Heart left ventricle (tissue), 16 donors: ENCODE measurements around the gene AJUBA. TPM values are rescaled to one million over a fixed set of nuclear protein-coding genes. Genes with fewer than 3 reads are reported as not detected.
"Not testable (repeated sequence)": the region's sequence is repeated elsewhere in the genome, so short reads cannot be mapped to it uniquely, and the experiment has no call there.

ENCODE experiments used
- ATAC-seq, 4 donors: fragments of 200-7000 bp; cut with Tn5 transposase; one replicate each; pipeline ENCODE4 v1.9.1; 2020 to 2022; ENCODE audit warnings: moderate library complexity in 4 of 4, mild to moderate bottlenecking in 3 of 4, moderate number of reproducible peaks in 1 of 4
- DNase-seq, 5 donors: peaks; one replicate each; pipeline ENCODE4 v3.0.0-alpha.2; 2020
- H3K27ac ChIP-seq, 12 donors: fragments of 200-600 bp; sonication (generic) in 4 of 12; one replicate each; pipeline versions ENCODE4 v1.5.0 to v1.8.0; 2016 to 2022; ENCODE audit warnings: mild to moderate bottlenecking in 2 of 12
- H3K27me3 ChIP-seq, 9 donors: fragments of 200-600 bp; sonication (generic) in 2 of 9; one replicate each; pipeline versions ENCODE4 v1.5.1 to v1.8.0; 2016 to 2022; ENCODE audit warnings: mild to moderate bottlenecking in 3 of 9
- H3K36me3 ChIP-seq, 9 donors: fragments of 200-600 bp; sonication (generic) in 2 of 9; one replicate each; pipeline versions ENCODE4 v1.5.0 to v1.8.0; 2018 to 2022; ENCODE audit warnings: mild to moderate bottlenecking in 2 of 9
- H3K4me1 ChIP-seq, 12 donors: fragments of 200-600 bp; sonication (generic) in 4 of 12; one replicate each; pipeline versions ENCODE4 v1.5.0 to v1.8.0; 2016 to 2022; ENCODE audit warnings: mild to moderate bottlenecking in 3 of 12
- H3K4me3 ChIP-seq, 12 donors: fragments of 200-600 bp; sonication (generic) in 4 of 12; one replicate each; pipeline versions ENCODE4 v1.5.0 to v1.8.0; 2017 to 2022; ENCODE audit warnings: mild to moderate bottlenecking in 9 of 12, moderate library complexity in 4 of 12
- H3K9me3 ChIP-seq, 12 donors: fragments of 200-600 bp; sonication (generic) in 4 of 12; one replicate each; pipeline versions ENCODE4 v1.5.0 to v1.8.0; 2016 to 2022; ENCODE audit warnings: mild to moderate bottlenecking in 1 of 12
- CTCF ChIP-seq, 12 donors: fragments of 200-600 bp; sonication (generic) in 4 of 12; IDR thresholded peaks; one replicate each; pipeline versions ENCODE4 v1.5.0 to v1.8.0; 2018 to 2022; ENCODE audit warnings: antibody characterized with exemption in 12 of 12, mild to moderate bottlenecking in 5 of 12
- POLR2A ChIP-seq, 2 donors: fragments of 450-650 bp; IDR thresholded peaks; one replicate each; pipeline ENCODE4 v1.6.1; 2017; ENCODE audit warnings: antibody characterized with exemption in 2 of 2, mild to moderate bottlenecking in 2 of 2, moderate library complexity in 2 of 2
- WGBS, 4 donors: extraction: QIAGEN DNeasy Blood & Tissue Kit in 2 of 4; methylation state at CpG; one replicate each; pipeline versions ENCODE4 v1.1.5 to v1.1.7; 2013 to 2018; 5-methylcytosine and 5-hydroxymethylcytosine counted together
- intact Hi-C, 10 donors: fragments of 100-400 bp; cut with DNase I; formaldehyde crosslinking; loops; one replicate each; pipeline versions ENCODE4 v1.11.1 to v1.14.2; 2022
- polyA plus RNA-seq, 2 donors: library from polyadenylated mRNA; stranded (reverse); fragments of 200-250 nt; gene quantifications; one replicate each; pipeline ENCODE4 v1.2.3, GENCODE V29; 2013
- total RNA-seq, 9 donors: library from RNA; depleted of rRNA in 2 of 9; stranded (reverse); fragments of >200 nt in 2 of 9; fragmentation: NEBNext Ultra II Directional in 3 of 9; extraction: Animal tissue kit (Norgen Biotek cat#: 25700) in 3 of 9; gene quantifications; one replicate each; pipeline versions ENCODE4 v1.1.0 to v1.2.4, GENCODE V29; 2016 to 2023
- donor health status: ischemic (EF 13 %, LVEDD 7.1; RV severe dilation, severe dysfunction).
- donor health status: healthy with polysubstance abuse.
- donor health status: DM: no; HTN: yes; CAD: no.
- donor health status: DM: no; HTN: no; CAD: no.
- donor health status: ischemic (EF 25% LVEDD 6.9; RV normal size, moderate dysfunction).
- donor health status: ischemic (EF 25% LVEDD 5.7; RV mildly dilated, moderate dysfunction).
- donor health status: healthy.
- donor health status: DM: yes; HTN: yes; CAD: no.
- donor health status: ischemic (EF 35%, LVEDD 5.7; RV mildly dilated, moderate dysfunction).
- donor health status: nonischemic (EF 11% LVEDD 7.7; RV severe dilation, severe dysfunction).
- donor health status: DM: yes; HTN: yes; CAD: no.
- donor health status: PGD.
- donor health status: ischemic (EF 29% LVEDD 5.4; RV normal size, mild dysfunction).
- donor health status: nonischemic (EF 23%, LVEDD 6.1; RV moderate dilation, normal function).

AJUBA gene
- total and polyA plus RNA-seq, 11 donors = 5.6 to 18.0 (median 9.9) TPM

GRCh38 chr14:22972313-22972930, 9.9 kb downstream of the AJUBA start:
- Histone ChIP-seq H3K27ac (no peak overlapping the region), H3K9me3 (no peaks in the 10 kb centered on the region), H3K4me3 (no peak overlapping the region), H3K27me3 (no peaks in the 10 kb centered on the region), H3K4me1 (peaks cover 0 to 20% (median 11%) of the 10 kb centered on the region in 12 donors), H3K36me3 (peaks cover 0 to 18% (median 3%) of the 10 kb centered on the region in 9 donors)
- DNase-seq = no peak
- WGBS, 4 donors = 89 to 100% (median 92%) methylated on average over 2 of the region's 2 CpGs
- TF ChIP-seq CTCF (IDR thresholded peaks at IDR 0.05) = no peak
- no peak for TF ChIP-seq POLR2A (IDR thresholded peaks at IDR 0.05)
- no peak for ATAC-seq
- intact Hi-C loops = loop anchor here in 1 of 10 donors (10.0 kb wide), 1 partner anchor 418 kb away; no protein-coding TSS in a partner anchor

- ATAC-seq = no peak
- intact Hi-C loops = loop anchor here in 1 of 10 donors (10.0 kb wide), 1 partner anchor 416 kb away; no protein-coding TSS in a partner anchor
- 93 to 100% (median 97%) methylated on average over 1 of the region's 1 CpG for WGBS, 4 donors
Observed at GRCh38 chr14:22971152-22971551, 11.2 kb downstream of the AJUBA start.

GRCh38 chr14:22966783-22967269, 15.5 kb downstream of the AJUBA start:
- H3K9me3 ChIP-seq = no peaks in the 10 kb centered on the region
- peaks cover 0 to 3% (median 0%) of the 10 kb centered on the region in 9 donors for H3K36me3 ChIP-seq
- H3K27ac ChIP-seq = no peak overlapping the region
- no peak for TF ChIP-seq POLR2A (IDR thresholded peaks at IDR 0.05)
- TF ChIP-seq CTCF (IDR thresholded peaks at IDR 0.05) = no peak
- no peaks in the 10 kb centered on the region for H3K27me3 ChIP-seq
- no peak for ATAC-seq
- WGBS, 4 donors = 45 to 60% (median 50%) methylated on average over 4 of the region's 4 CpGs
- no peaks in the 10 kb centered on the region for H3K4me1 ChIP-seq
- no peak overlapping the region for H3K4me3 ChIP-seq
- intact Hi-C loops = no loop called here
- no peak for DNase-seq

More at GRCh38 chr14:22971152-22971551, 11.2 kb downstream of the AJUBA start:
- peaks cover 0 to 9% (median 0%) of the 10 kb centered on the region in 12 donors for H3K4me1 ChIP-seq
- no peaks in the 10 kb centered on the region for H3K9me3 ChIP-seq
- H3K4me3 ChIP-seq = no peak overlapping the region
- H3K27ac ChIP-seq = no peak overlapping the region
- DNase-seq = no peak
- no peaks in the 10 kb centered on the region for H3K27me3 ChIP-seq
- no peak for TF ChIP-seq POLR2A (IDR thresholded peaks at IDR 0.05)
- no peak for TF ChIP-seq CTCF (IDR thresholded peaks at IDR 0.05)
- H3K36me3 ChIP-seq = peaks cover 0 to 18% (median 3%) of the 10 kb centered on the region in 9 donors

GRCh38 chr14:22965916-22966782, 16.2 kb downstream of the AJUBA start:
- DNase-seq, H3K27me3 ChIP-seq, intact Hi-C loops, H3K36me3 ChIP-seq, H3K9me3 ChIP-seq, ATAC-seq, H3K4me3 ChIP-seq, H3K27ac ChIP-seq, H3K4me1 ChIP-seq: not testable (repeated sequence)
- WGBS, 4 donors = 68 to 77% (median 74%) methylated on average over 15 of the region's 15 CpGs
